CD14-positive monocyte (primary cell): ENCODE data around the gene CD300A. TPM values are rescaled to one million over a fixed set of nuclear protein-coding genes. Genes with fewer than 3 reads are reported as not detected.
A peak's percentile ranks its signal among the peaks of the same experiment; 100 is the strongest.

Source experiments
- DNase-seq, 3 donors: peaks; one replicate each; pipeline ENCODE4 v3.0.0-alpha.2; 2011 to 2022
- H2AFZ ChIP-seq: 2 replicates; pipeline ENCODE4 v1.6.0; 2012; ENCODE audit warnings: mild to moderate bottlenecking, low read depth, low read length, inconsistent platforms; ENCODE audit not compliant: insufficient read depth, poor library complexity, severe bottlenecking
- H3K27ac ChIP-seq, 2 donors: 1 replicate in 1 of 2; 2 replicates in 1 of 2; pipeline ENCODE4 v1.5.1; 2012 to 2013; ENCODE audit warnings: low read length in 2 of 2, control low read depth in 1 of 2, inconsistent platforms in 1 of 2, low read depth in 1 of 2, mild to moderate bottlenecking in 1 of 2
- H3K27me3 ChIP-seq, 2 donors: one replicate each; pipeline versions ENCODE4 v1.6.0 to v1.6.1; 2011 to 2013; ENCODE audit warnings: low read length in 2 of 2; ENCODE audit not compliant: control insufficient read depth in 2 of 2, insufficient read depth in 2 of 2
- H3K36me3 ChIP-seq, 2 donors: replicated peaks in 1 of 2; 1 replicate in 1 of 2; 2 replicates in 1 of 2; pipeline versions ENCODE4 v1.5.1 to v1.6.1; 2012 to 2013; ENCODE audit warnings: low read length in 2 of 2, control low read depth in 1 of 2, inconsistent platforms in 1 of 2, mild to moderate bottlenecking in 1 of 2; ENCODE audit not compliant: insufficient read depth in 2 of 2, control insufficient read depth in 1 of 2
- H3K4me1 ChIP-seq, 2 donors: 1 replicate in 1 of 2; 2 replicates in 1 of 2; pipeline versions ENCODE4 v1.5.1 to v1.6.1; 2012 to 2013; ENCODE audit warnings: low read length in 2 of 2, control low read depth in 1 of 2, inconsistent platforms in 1 of 2, mild to moderate bottlenecking in 1 of 2, moderate library complexity in 1 of 2; ENCODE audit not compliant: insufficient read depth in 2 of 2, control insufficient read depth in 1 of 2
- H3K4me2 ChIP-seq: replicated peaks from 2 replicates; pipeline ENCODE3; 2012; ENCODE audit warnings: low read length, moderate library complexity, mild to moderate bottlenecking; ENCODE audit not compliant: poor library complexity, severe bottlenecking; ENCODE audit errors: extremely low read depth
- H3K4me3 ChIP-seq, 3 experiments: fragments of 200-600 bp in 1 of 3; sonication (generic) in 1 of 3; replicated peaks in 1 of 3; 1 replicate in 2 of 3; 2 replicates in 1 of 3; pipeline ENCODE4 v1.5.1; 2011 to 2013; ENCODE audit warnings: low read length in 3 of 3, mild to moderate bottlenecking in 3 of 3, control low read depth in 2 of 3, low read depth in 2 of 3, inconsistent platforms in 1 of 3, moderate library complexity in 1 of 3
- H3K79me2 ChIP-seq: 2 replicates; pipeline ENCODE4 v1.6.0; 2012; ENCODE audit warnings: mild to moderate bottlenecking, control low read depth, inconsistent platforms, low read length, moderate library complexity; ENCODE audit not compliant: insufficient read depth
- H3K9ac ChIP-seq: 2 replicates; pipeline ENCODE4 v1.6.0; 2017; ENCODE audit warnings: low read length, mild to moderate bottlenecking; ENCODE audit not compliant: insufficient read depth, poor library complexity, severe bottlenecking
- H3K9me3 ChIP-seq, 2 donors: replicated peaks in 1 of 2; 1 replicate in 1 of 2; 2 replicates in 1 of 2; pipeline versions ENCODE4 v1.5.1 to v1.6.1; 2012 to 2013; ENCODE audit warnings: low read length in 2 of 2, control low read depth in 1 of 2; ENCODE audit not compliant: control insufficient read depth in 1 of 2, insufficient read depth in 1 of 2
- H4K20me1 ChIP-seq: 2 replicates; pipeline ENCODE4 v1.6.0; 2012; ENCODE audit warnings: mild to moderate bottlenecking, low read length, control low read depth, moderate library complexity; ENCODE audit not compliant: insufficient read depth
- H3K27ac Mint-ChIP-seq, 7 donors: one replicate each; pipeline ENCODE4 v1.8.0; 2020; ENCODE audit warnings: mild to moderate bottlenecking in 7 of 7, mixed read lengths in 7 of 7, moderate library complexity in 6 of 7, inconsistent platforms in 2 of 7
- H3K27me3 Mint-ChIP-seq, 3 donors: one replicate each; pipeline ENCODE4 v1.8.0; 2021 to 2022; ENCODE audit warnings: low read depth in 3 of 3, mild to moderate bottlenecking in 3 of 3, mixed read lengths in 3 of 3, moderate library complexity in 3 of 3, inconsistent platforms in 1 of 3
- H3K36me3 Mint-ChIP-seq, 2 donors: one replicate each; pipeline ENCODE4 v1.8.0; 2020; ENCODE audit warnings: mixed read lengths in 2 of 2, inconsistent platforms in 1 of 2, mild to moderate bottlenecking in 1 of 2
- H3K4me1 Mint-ChIP-seq: one replicate; pipeline ENCODE4 v1.8.0; 2020; ENCODE audit warnings: mild to moderate bottlenecking, mixed read lengths
- H3K4me3 Mint-ChIP-seq, 2 donors: one replicate each; pipeline ENCODE4 v1.8.0; 2020; ENCODE audit warnings: mild to moderate bottlenecking in 2 of 2, mixed read lengths in 2 of 2, moderate library complexity in 1 of 2
- H3K9me3 Mint-ChIP-seq, 7 donors: one replicate each; pipeline ENCODE4 v1.8.0; 2020 to 2022; ENCODE audit warnings: mixed read lengths in 7 of 7, mild to moderate bottlenecking in 6 of 7, moderate library complexity in 6 of 7, inconsistent platforms in 2 of 7
- CTCF ChIP-seq: fragments of 200-600 bp; IDR thresholded peaks from one replicate; pipeline ENCODE4 v1.8.0; 2022; ENCODE audit warnings: antibody characterized with exemption, mild to moderate bottlenecking
- WGBS: methylation state at CpG from one replicate; pipeline ENCODE4 v1.1.5; 2013; ENCODE audit warnings: missing lambda C conversion rate; ENCODE audit not compliant: insufficient coverage; 5-methylcytosine and 5-hydroxymethylcytosine counted together
- intact Hi-C, 2 donors: fragments of 100-400 bp; cut with micrococcal nuclease; formaldehyde crosslinking; loops; one replicate each; pipeline versions ENCODE4 v1.15.0 to v1.15.1; 2023
- polyA plus RNA-seq, 3 donors: library from polyadenylated mRNA; depleted of rRNA in 1 of 3; unstranded in 2 of 3; stranded (reverse) in 1 of 3; fragments of 300-500 nt in 2 of 3; fragments of >200 nt in 1 of 3; fragmentation: Illumina TruSeq in 2 of 3; gene quantifications; 1 replicate in 2 of 3; 2 replicates in 1 of 3; pipeline ENCODE4 v1.2.3, GENCODE V29; 2012 to 2021

Gene CD300A
- polyA plus RNA-seq, 3 donors = 173 to 222 (median 212) TPM

- peak overlapping the region; percentile 89 to 92 for H3K27ac ChIP-seq
- no peak overlapping the region for H3K4me3 Mint-ChIP-seq
- peaks cover 9% of the 10 kb centered on the region in 2 donors for H3K36me3 Mint-ChIP-seq
- WGBS = 84% methylated on average over 5 of the region's 7 CpGs
- intact Hi-C loops = no loop called here
- H3K4me3 ChIP-seq = no peak overlapping the region
- no peak for DNase-seq
- no peak overlapping the region for H2AFZ ChIP-seq
- H3K27me3 Mint-ChIP-seq = no peaks in the 10 kb centered on the region
- H4K20me1 ChIP-seq = peaks cover 19% of the 10 kb centered on the region
- no peaks in the 10 kb centered on the region for H3K9me3 Mint-ChIP-seq
- TF ChIP-seq CTCF = no peak
- peaks cover 73 to 79% of the 10 kb centered on the region in 2 donors for H3K4me1 ChIP-seq
- no peaks in the 10 kb centered on the region for H3K27me3 ChIP-seq
- peaks cover 41% of the 10 kb centered on the region for H3K79me2 ChIP-seq
- peaks cover 14% of the 10 kb centered on the region for H3K4me1 Mint-ChIP-seq
- no peaks in the 10 kb centered on the region for H3K9me3 ChIP-seq
- H3K27ac Mint-ChIP-seq = no peak overlapping the region
- H3K9ac ChIP-seq = no peak overlapping the region
- H3K36me3 ChIP-seq = peaks cover under 1 to 4% of the 10 kb centered on the region in 2 donors
- no peak overlapping the region for H3K4me2 ChIP-seq
These were observed 1.6 kb upstream of the CD300A start for GRCh38 chr17:74464730-74465377.

GRCh38 chr17:74465378-74466110, 890 bp upstream of the CD300A start:
- Histone ChIP-seq H2AFZ (peak overlapping the region; percentile 64), H3K4me1 (peaks cover 80 to 86% of the 10 kb centered on the region in 2 donors), H4K20me1 (peaks cover 26% of the 10 kb centered on the region), H3K27ac (peak overlapping the region; percentile 87 to 92), H3K27me3 (no peaks in the 10 kb centered on the region), H3K4me2 (peak overlapping the region; percentile 99), H3K36me3 (peaks cover 7 to 11% of the 10 kb centered on the region in 2 donors), H3K4me3 (peak overlapping the region in 2 of 3 experiments; percentile 95 to 99), H3K79me2 (peaks cover 47% of the 10 kb centered on the region), H3K9me3 (no peaks in the 10 kb centered on the region), H3K9ac (peak overlapping the region; percentile 80)
- Mint-ChIP-seq H3K36me3 (peaks cover 15 to 16% of the 10 kb centered on the region in 2 donors), H3K9me3 (no peaks in the 10 kb centered on the region), H3K27me3 (no peaks in the 10 kb centered on the region), H3K27ac (no peak overlapping the region), H3K4me1 (peaks cover 19% of the 10 kb centered on the region), H3K4me3 (no peak overlapping the region)
- no peak for DNase-seq
- 82% methylated on average over 5 of the region's 8 CpGs for WGBS
- intact Hi-C loops = loop anchor here in 1 of 2 donors (2.0 kb wide), 1 partner anchor 27 kb away; no protein-coding TSS in a partner anchor
- no peak for TF ChIP-seq CTCF
